Fibroblast of skin of left biceps (primary cell): ENCODE data around the gene DPY19L2.
"Not testable (repeated sequence)": the region's sequence is repeated elsewhere in the genome, so short reads cannot be mapped to it uniquely, and the experiment has no call there.

ENCODE experiments used
- DNase-seq, 2 experiments: peaks; one replicate each; pipeline ENCODE4 v3.0.0-alpha.2; 2013; ENCODE audit warnings: low read depth in 2 of 2

DPY19L2 gene

DNA sequence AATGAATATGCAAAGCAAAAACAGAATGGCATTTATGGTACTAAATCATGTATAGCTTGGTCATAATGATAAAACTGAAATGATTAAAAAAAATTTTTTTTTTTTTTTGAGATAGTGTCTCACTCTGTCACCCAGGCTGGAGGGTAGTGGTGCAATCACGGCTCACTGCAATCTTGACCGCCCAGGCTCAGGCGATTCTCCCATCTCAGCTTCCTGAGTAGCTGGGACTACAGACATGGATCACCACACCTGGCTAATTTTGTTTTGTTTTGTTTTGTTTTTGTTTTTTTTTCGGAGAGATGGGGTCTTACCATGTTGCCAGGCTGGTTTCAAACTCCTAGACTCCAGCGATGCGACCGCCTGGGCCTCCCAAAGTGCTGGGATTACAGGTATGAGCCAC is 138.7 kb downstream of the DPY19L2 start:
- DNase-seq: not testable (repeated sequence)

DNA sequence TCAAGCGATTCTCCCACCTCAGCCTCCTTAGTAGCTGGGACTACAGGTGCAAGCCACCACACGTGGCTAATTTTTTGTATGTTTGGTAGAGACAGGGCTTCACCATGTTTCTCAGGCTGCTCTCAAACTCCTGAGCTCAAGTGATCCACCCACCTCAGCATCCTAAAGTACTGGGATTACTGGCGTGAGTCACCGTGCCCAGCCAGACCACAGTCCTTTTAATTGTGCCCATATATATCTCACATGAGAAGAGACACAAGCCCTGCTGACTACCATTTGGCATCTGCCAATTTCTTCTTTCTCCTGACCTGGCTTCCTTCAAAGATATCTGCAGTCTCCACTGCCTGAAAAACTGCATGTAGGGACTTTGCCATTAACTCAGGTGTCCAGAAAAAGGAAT is 142.5 kb downstream of the DPY19L2 start:
- DNase-seq: no peak

DNA sequence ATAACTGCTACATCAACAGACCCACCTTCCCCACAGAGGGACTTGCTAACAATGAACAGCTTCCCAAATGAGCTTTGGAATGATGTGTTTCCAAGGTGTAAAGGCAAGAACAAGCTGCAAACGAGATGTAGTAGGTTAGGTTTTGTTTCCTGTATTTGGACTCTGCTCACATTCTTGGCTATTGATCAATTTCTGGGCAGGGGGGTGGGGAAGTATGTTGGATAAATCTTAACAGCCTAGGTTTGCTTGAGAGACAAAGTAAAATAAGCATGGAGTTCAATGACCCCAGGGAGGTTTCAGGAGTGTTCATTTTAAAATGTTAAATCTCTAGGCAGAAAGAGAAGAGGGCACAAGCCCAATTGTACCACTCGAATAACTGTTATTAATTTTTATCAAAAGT is 146.6 kb downstream of the DPY19L2 start:
- DNase-seq: no peak
